ENCODE measurements around the gene RAD51. TPM values are rescaled to one million over a fixed set of nuclear protein-coding genes. Genes with fewer than 3 reads are reported as not detected.

Gene RAD51
- total RNA-seq, 1 experiment from 2014 or later, result 22.5 TPM

DNA sequence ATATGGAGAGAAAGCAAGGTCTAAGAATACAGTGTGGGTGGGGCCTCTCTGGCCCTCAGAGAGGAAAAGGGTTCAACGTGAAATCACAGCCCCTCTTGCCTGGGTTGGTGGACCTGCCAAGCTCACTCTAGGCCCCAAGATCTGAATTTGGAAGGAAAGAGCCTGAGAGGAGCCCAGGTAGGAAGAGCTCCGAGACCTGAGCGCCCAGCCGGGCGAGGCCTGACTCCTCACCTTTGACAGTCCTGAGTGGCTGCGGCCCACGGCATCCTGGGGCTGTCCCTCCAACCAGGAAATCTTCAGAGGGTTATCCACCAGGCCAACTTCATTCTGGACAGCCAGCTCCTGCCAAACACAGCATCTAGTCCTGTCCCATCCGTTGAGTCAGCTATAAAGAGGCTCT lies 78.5 kb downstream of the RAD51 start:
- 0 out of 2 replicates have a peak, but pooled peaks cover 4% of the 10 kb centered on the region for H3K36me3 ChIP-seq (ENCODE audit: low read depth)
- H3K79me2 ChIP-seq (ENCODE audit: low read depth), result no peaks in the 10 kb centered on the region
- intact Hi-C loops (cut with micrococcal nuclease; ENCODE audit: unreplicated experiment), result loop anchor here (10.0 kb wide), 1 partner anchor 179 kb away; the partner anchor contains the start of gene KNL1
- no peaks in the 10 kb centered on the region for H4K20me1 ChIP-seq (ENCODE audit: insufficient read depth)
- no TSS peak for BruUV-seq (replicated peaks)
- ChIA-PET CTCF (no interaction called here), POLR2A (ENCODE audit: unreplicated experiment) (no interaction called here)
- no peaks in the 10 kb centered on the region for H3K9me2 ChIP-seq (ENCODE audit: insufficient read depth)
- no peak for DNase-seq
- H2AFZ ChIP-seq, result no peak overlapping the region
- peaks cover 40% of the 10 kb centered on the region for H3F3A ChIP-seq (ENCODE audit: insufficient read depth, low read depth)
- no peak overlapping the region for H3K27ac ChIP-seq
- H3K4me2 ChIP-seq, result no peak overlapping the region
- TF ChIP-seq, protein P1, sequence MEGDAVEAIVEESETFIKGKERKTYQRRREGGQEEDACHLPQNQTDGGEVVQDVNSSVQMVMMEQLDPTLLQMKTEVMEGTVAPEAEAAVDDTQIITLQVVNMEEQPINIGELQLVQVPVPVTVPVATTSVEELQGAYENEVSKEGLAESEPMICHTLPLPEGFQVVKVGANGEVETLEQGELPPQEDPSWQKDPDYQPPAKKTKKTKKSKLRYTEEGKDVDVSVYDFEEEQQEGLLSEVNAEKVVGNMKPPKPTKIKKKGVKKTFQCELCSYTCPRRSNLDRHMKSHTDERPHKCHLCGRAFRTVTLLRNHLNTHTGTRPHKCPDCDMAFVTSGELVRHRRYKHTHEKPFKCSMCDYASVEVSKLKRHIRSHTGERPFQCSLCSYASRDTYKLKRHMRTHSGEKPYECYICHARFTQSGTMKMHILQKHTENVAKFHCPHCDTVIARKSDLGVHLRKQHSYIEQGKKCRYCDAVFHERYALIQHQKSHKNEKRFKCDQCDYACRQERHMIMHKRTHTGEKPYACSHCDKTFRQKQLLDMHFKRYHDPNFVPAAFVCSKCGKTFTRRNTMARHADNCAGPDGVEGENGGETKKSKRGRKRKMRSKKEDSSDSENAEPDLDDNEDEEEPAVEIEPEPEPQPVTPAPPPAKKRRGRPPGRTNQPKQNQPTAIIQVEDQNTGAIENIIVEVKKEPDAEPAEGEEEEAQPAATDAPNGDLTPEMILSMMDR (conservative IDR thresholded peaks at IDR 0.05), result no peak
- TF ChIP-seq EZH2 (IDR thresholded peaks at IDR 0.05; ENCODE audit: low read depth), result no peak
- peaks cover 47% of the 10 kb centered on the region for H3K4me1 ChIP-seq (replicated peaks; ENCODE audit: insufficient read depth)
- H3K27me3 ChIP-seq (ENCODE audit: insufficient read depth, low read depth), result no peaks in the 10 kb centered on the region
- H3K9me3 ChIP-seq (ENCODE audit: insufficient read depth, low read depth), result no peaks in the 10 kb centered on the region
- no peak overlapping the region for H3K4me3 ChIP-seq

DNA sequence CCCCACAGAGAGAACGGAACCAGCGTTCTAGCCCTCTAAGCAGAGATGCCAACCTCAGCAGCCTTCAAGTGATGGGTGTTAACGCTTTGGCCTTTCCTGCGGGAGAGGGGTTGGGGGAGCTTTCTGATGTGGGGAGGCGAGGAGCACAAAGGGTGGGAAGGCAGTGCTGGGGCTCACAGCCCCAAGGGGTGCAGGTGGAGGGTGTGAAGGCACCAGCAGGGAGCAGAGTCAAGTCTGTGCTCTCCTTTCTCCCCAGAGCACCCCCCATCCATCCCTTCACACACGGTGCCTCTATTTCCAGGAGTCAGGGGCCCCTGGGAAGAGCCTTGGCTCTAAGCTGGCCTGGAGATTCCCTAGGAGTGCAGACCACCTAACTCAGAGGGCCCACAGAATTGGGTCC lies 78.9 kb downstream of the RAD51 start:
- POLR2A ChIA-PET (ENCODE audit: unreplicated experiment), result no interaction called here
- 0 out of 2 replicates have a peak, but pooled peaks cover 4% of the 10 kb centered on the region for H3K36me3 ChIP-seq (ENCODE audit: low read depth)

DNA sequence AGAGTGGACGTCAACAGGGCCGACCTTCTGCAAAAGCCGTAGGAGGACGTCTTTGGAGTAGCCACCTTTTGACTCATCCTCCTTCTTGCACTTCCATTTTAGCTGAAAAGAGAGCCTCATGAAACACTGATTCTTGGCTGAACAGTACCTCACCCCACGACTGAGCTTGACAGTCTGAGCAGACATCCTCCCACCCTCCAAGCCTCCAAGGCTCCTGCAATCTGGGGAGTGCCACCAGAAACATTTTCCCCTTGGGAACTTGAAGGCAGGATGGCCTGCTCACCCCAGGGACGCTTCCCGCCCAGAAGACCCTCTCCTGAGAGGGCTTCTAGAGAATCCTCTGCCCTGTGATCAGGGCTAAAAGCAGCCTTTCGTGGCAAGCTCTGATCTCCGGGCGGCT lies 80.0 kb downstream of the RAD51 start:
- H4K20me1 ChIP-seq (ENCODE audit: insufficient read depth), result no peaks in the 10 kb centered on the region
- peaks cover 38% of the 10 kb centered on the region for H3K4me1 ChIP-seq (replicated peaks; ENCODE audit: insufficient read depth)
- 0 out of 2 replicates have a peak, but pooled peaks cover 4% of the 10 kb centered on the region for H3K36me3 ChIP-seq (ENCODE audit: low read depth)
- H3F3A ChIP-seq (ENCODE audit: insufficient read depth, low read depth), result peaks cover 30% of the 10 kb centered on the region
- intact Hi-C loops (cut with micrococcal nuclease; ENCODE audit: unreplicated experiment), result loop anchor here (10.0 kb wide), 1 partner anchor 180 kb away; the partner anchor contains the start of gene KNL1
- CTCF ChIA-PET, result no interaction called here
- no peak for DNase-seq
- H3K79me2 ChIP-seq (ENCODE audit: low read depth), result no peaks in the 10 kb centered on the region
- TF ChIP-seq, protein P1 (conservative IDR thresholded peaks at IDR 0.05), result no peak
- TF ChIP-seq EZH2 (IDR thresholded peaks at IDR 0.05; ENCODE audit: low read depth), result no peak
- no peak overlapping the region for H3K4me3 ChIP-seq
- H3K27me3 ChIP-seq (ENCODE audit: insufficient read depth, low read depth), result no peaks in the 10 kb centered on the region
- POLR2A ChIA-PET (ENCODE audit: unreplicated experiment), result no interaction called here
- BruUV-seq (replicated peaks), result no TSS peak
- H3K9me3 ChIP-seq (ENCODE audit: insufficient read depth, low read depth), result no peaks in the 10 kb centered on the region
- H3K27ac ChIP-seq, result no peak overlapping the region
- H3K9me2 ChIP-seq (ENCODE audit: insufficient read depth), result no peaks in the 10 kb centered on the region
- H2AFZ ChIP-seq, result no peak overlapping the region
- H3K4me2 ChIP-seq, result no peak overlapping the region

More for the DNA sequence above, 78.9 kb downstream of the RAD51 start:
- Histone ChIP-seq H3K4me2 (no peak overlapping the region), H3K9me3 (ENCODE audit: insufficient read depth, low read depth) (no peaks in the 10 kb centered on the region), H3K9me2 (ENCODE audit: insufficient read depth) (no peaks in the 10 kb centered on the region), H3K27ac (no peak overlapping the region), H3K27me3 (ENCODE audit: insufficient read depth, low read depth) (no peaks in the 10 kb centered on the region), H3K4me1 (replicated peaks; ENCODE audit: insufficient read depth) (peaks cover 43% of the 10 kb centered on the region), H3K4me3 (no peak overlapping the region), H3F3A (ENCODE audit: insufficient read depth, low read depth) (peaks cover 36% of the 10 kb centered on the region), H4K20me1 (ENCODE audit: insufficient read depth) (no peaks in the 10 kb centered on the region), H3K79me2 (ENCODE audit: low read depth) (no peaks in the 10 kb centered on the region), H2AFZ (no peak overlapping the region)
- CTCF ChIA-PET, result no interaction called here
- intact Hi-C loops (cut with micrococcal nuclease; ENCODE audit: unreplicated experiment), result loop anchor here (10.0 kb wide), 1 partner anchor 179 kb away; the partner anchor contains the start of gene KNL1
- DNase-seq, result no peak
- no TSS peak for BruUV-seq (replicated peaks)
- TF ChIP-seq, protein P1 (conservative IDR thresholded peaks at IDR 0.05), result no peak
- no peak for TF ChIP-seq EZH2 (IDR thresholded peaks at IDR 0.05; ENCODE audit: low read depth)

Measured in PC-9 (cell line).